Activated CD4-positive, alpha-beta T cell treated with anti-CD3 and anti-CD28 coated beads for 36 hours (primary cell): ENCODE data around the gene MACROD1. TPM values are rescaled to one million over a fixed set of nuclear protein-coding genes. Genes with fewer than 3 reads are reported as not detected.

Experiments
- ATAC-seq: fragments of 200-7000 bp; cut with Tn5 transposase; one replicate; pipeline ENCODE4 v1.10.0; 2021; ENCODE audit warnings: mild to moderate bottlenecking, moderate library complexity
- CTCF ChIA-PET: fragments of 350-600 bp; sonication (Branson Sonifier 250); formaldehyde crosslinking; loops from one replicate; lab custom pipeline; 2021; ENCODE audit warnings: antibody characterized with exemption; lab: Charles Lee
- POLR2A ChIA-PET: fragments of 350-600 bp; sonication (Branson Sonifier 250); formaldehyde crosslinking; loops from one replicate; lab custom pipeline; 2021; ENCODE audit warnings: antibody characterized with exemption, inconsistent platforms; lab: Charles Lee
- DNase-seq: peaks from one replicate; pipeline ENCODE4 v3.0.0-alpha.2; 2020
- H3K27ac Mint-ChIP-seq: one replicate; pipeline ENCODE4 v1.8.0; 2021; ENCODE audit warnings: mixed read lengths
- H3K27me3 Mint-ChIP-seq: one replicate; pipeline ENCODE4 v1.8.0; 2021; ENCODE audit warnings: mixed read lengths
- H3K36me3 Mint-ChIP-seq: one replicate; pipeline ENCODE4 v1.8.0; 2021; ENCODE audit warnings: low read depth, mixed read lengths
- H3K4me1 Mint-ChIP-seq: one replicate; pipeline ENCODE4 v1.8.0; 2021; ENCODE audit warnings: mixed read lengths
- H3K4me3 Mint-ChIP-seq: one replicate; pipeline ENCODE4 v1.8.0; 2021; ENCODE audit warnings: mild to moderate bottlenecking, moderate library complexity, mixed read lengths
- H3K9me3 Mint-ChIP-seq: one replicate; pipeline ENCODE4 v1.8.0; 2021; ENCODE audit warnings: low read depth, mixed read lengths
- intact Hi-C, 2 experiments: fragments of 100-400 bp; cut with DNase I in 1 of 2; cut with micrococcal nuclease in 1 of 2; formaldehyde crosslinking; loops; one replicate each; pipeline versions ENCODE4 v1.14.2 to v1.15.1; 2022 to 2024; cut with DNase I, micrococcal nuclease
- total RNA-seq, 2 experiments: library from RNA; stranded (reverse); gene quantifications; one replicate each; pipeline ENCODE4 v1.2.3, GENCODE V29; 2021

Gene MACROD1
- total RNA-seq, 2 experiments from 2014 or later = 26.4 to 28.6 TPM

- no peak for ATAC-seq
- peaks cover 16% of the 10 kb centered on the region for H3K27me3 Mint-ChIP-seq
- H3K36me3 Mint-ChIP-seq = peaks cover 4% of the 10 kb centered on the region
- CTCF ChIA-PET = no interaction called here
- DNase-seq = no peak
- H3K9me3 Mint-ChIP-seq = no peaks in the 10 kb centered on the region
- POLR2A ChIA-PET = interaction anchor here (0.7 kb wide), 1 partner anchor 383 kb away, joined by 8 read pairs; no protein-coding TSS in a partner anchor
- H3K4me1 Mint-ChIP-seq = peaks cover 3% of the 10 kb centered on the region
- H3K4me3 Mint-ChIP-seq = no peak overlapping the region
- intact Hi-C loops = no loop called here
- H3K27ac Mint-ChIP-seq = no peak overlapping the region
Observed at GRCh38 chr11:64065712-64066111, 100.2 kb downstream of the MACROD1 start.

GRCh38 chr11:64065141-64065465 is 100.8 kb downstream of the MACROD1 start:
- Mint-ChIP-seq H3K9me3 (no peaks in the 10 kb centered on the region), H3K4me1 (peaks cover 5% of the 10 kb centered on the region), H3K4me3 (no peak overlapping the region), H3K27me3 (peaks cover 16% of the 10 kb centered on the region), H3K27ac (no peak overlapping the region), H3K36me3 (peaks cover 4% of the 10 kb centered on the region)
- ATAC-seq = no peak
- no peak for DNase-seq
- POLR2A ChIA-PET = no interaction called here
- CTCF ChIA-PET = no interaction called here
- intact Hi-C loops = no loop called here

- DNase-seq = no peak
- peaks cover 5% of the 10 kb centered on the region for H3K4me1 Mint-ChIP-seq
- no peak overlapping the region for H3K4me3 Mint-ChIP-seq
- no peak overlapping the region for H3K27ac Mint-ChIP-seq
- peaks cover 4% of the 10 kb centered on the region for H3K36me3 Mint-ChIP-seq
- peaks cover 16% of the 10 kb centered on the region for H3K27me3 Mint-ChIP-seq
- intact Hi-C loops = no loop called here
- ChIA-PET POLR2A (no interaction called here), CTCF (no interaction called here)
- no peak for ATAC-seq
- no peaks in the 10 kb centered on the region for H3K9me3 Mint-ChIP-seq
Observed at GRCh38 chr11:64064374-64065140, 101.4 kb downstream of the MACROD1 start.

GRCh38 chr11:64063777-64064176 is 102.1 kb downstream of the MACROD1 start:
- CTCF ChIA-PET = no interaction called here
- peaks cover 5% of the 10 kb centered on the region for H3K4me1 Mint-ChIP-seq
- no peak overlapping the region for H3K4me3 Mint-ChIP-seq
- ATAC-seq (no peak), DNase-seq (no peak)
- intact Hi-C loops = no loop called here
- no peak overlapping the region for H3K27ac Mint-ChIP-seq
- peaks cover 4% of the 10 kb centered on the region for H3K36me3 Mint-ChIP-seq
- no peaks in the 10 kb centered on the region for H3K9me3 Mint-ChIP-seq
- POLR2A ChIA-PET = no interaction called here
- H3K27me3 Mint-ChIP-seq = peaks cover 16% of the 10 kb centered on the region

GRCh38 chr11:64062185-64063039 is 103.5 kb downstream of the MACROD1 start:
- CTCF ChIA-PET = no interaction called here

GRCh38 chr11:64060861-64061444 is 105.0 kb downstream of the MACROD1 start:
- Mint-ChIP-seq H3K9me3 (no peaks in the 10 kb centered on the region), H3K36me3 (peaks cover 4% of the 10 kb centered on the region), H3K4me1 (peaks cover 5% of the 10 kb centered on the region), H3K27ac (no peak overlapping the region), H3K4me3 (peak overlapping the region; percentile 54), H3K27me3 (peaks cover 16% of the 10 kb centered on the region)
- ChIA-PET POLR2A (no interaction called here), CTCF (interaction anchor here (0.9 kb wide), 1 partner anchor 59 kb away, joined by 3 read pairs; no protein-coding TSS in a partner anchor)
- intact Hi-C loops = loop anchor here in 1 of 2 experiments (2.0 kb wide), 1 partner anchor 60 kb away; no protein-coding TSS in a partner anchor
- DNase-seq (peak; percentile 69), ATAC-seq (peak; percentile 74)

More at GRCh38 chr11:64062185-64063039, 103.5 kb downstream of the MACROD1 start:
- Mint-ChIP-seq H3K4me1 (peaks cover 5% of the 10 kb centered on the region), H3K27me3 (peaks cover 16% of the 10 kb centered on the region), H3K9me3 (no peaks in the 10 kb centered on the region), H3K4me3 (no peak overlapping the region), H3K27ac (no peak overlapping the region), H3K36me3 (peaks cover 4% of the 10 kb centered on the region)
- intact Hi-C loops = no loop called here
- DNase-seq = no peak
- no peak for ATAC-seq
- POLR2A ChIA-PET = no interaction called here

- H3K9me3 Mint-ChIP-seq = no peaks in the 10 kb centered on the region
- POLR2A ChIA-PET = no interaction called here
- ATAC-seq (no peak), DNase-seq (no peak)
- peaks cover 16% of the 10 kb centered on the region for H3K27me3 Mint-ChIP-seq
- H3K4me1 Mint-ChIP-seq = peaks cover 5% of the 10 kb centered on the region
- CTCF ChIA-PET = interaction anchor here (0.9 kb wide), 1 partner anchor 59 kb away, joined by 3 read pairs; no protein-coding TSS in a partner anchor
- intact Hi-C loops = loop anchor here in 1 of 2 experiments (2.0 kb wide), 1 partner anchor 60 kb away; no protein-coding TSS in a partner anchor
- H3K27ac Mint-ChIP-seq = no peak overlapping the region
- no peak overlapping the region for H3K4me3 Mint-ChIP-seq
- H3K36me3 Mint-ChIP-seq = peaks cover 4% of the 10 kb centered on the region
Observed at GRCh38 chr11:64060263-64060860, 105.6 kb downstream of the MACROD1 start.

- intact Hi-C loops = loop anchor here in 1 of 2 experiments (2.0 kb wide), 1 partner anchor 59 kb away; no protein-coding TSS in a partner anchor
- Mint-ChIP-seq H3K9me3 (no peaks in the 10 kb centered on the region), H3K27ac (no peak overlapping the region), H3K4me1 (peaks cover 5% of the 10 kb centered on the region), H3K4me3 (no peak overlapping the region), H3K27me3 (peaks cover 16% of the 10 kb centered on the region), H3K36me3 (peaks cover 4% of the 10 kb centered on the region)
- POLR2A ChIA-PET = no interaction called here
- ATAC-seq (no peak), DNase-seq (no peak)
- CTCF ChIA-PET = no interaction called here
Observed at GRCh38 chr11:64059339-64060140, 106.4 kb downstream of the MACROD1 start.

GRCh38 chr11:64058494-64058893 is 107.4 kb downstream of the MACROD1 start:
- POLR2A ChIA-PET = no interaction called here
- Mint-ChIP-seq H3K27me3 (peaks cover 16% of the 10 kb centered on the region), H3K4me1 (peaks cover 5% of the 10 kb centered on the region), H3K36me3 (peaks cover 4% of the 10 kb centered on the region), H3K9me3 (no peaks in the 10 kb centered on the region), H3K27ac (no peak overlapping the region), H3K4me3 (no peak overlapping the region)
- intact Hi-C loops = no loop called here
- CTCF ChIA-PET = no interaction called here
- DNase-seq (no peak), ATAC-seq (no peak)

GRCh38 chr11:64057890-64058289 is 108.0 kb downstream of the MACROD1 start:
- DNase-seq (no peak), ATAC-seq (no peak)
- peaks cover under 1% of the 10 kb centered on the region for H3K36me3 Mint-ChIP-seq
- ChIA-PET CTCF (no interaction called here), POLR2A (no interaction called here)
- intact Hi-C loops = no loop called here
- no peaks in the 10 kb centered on the region for H3K9me3 Mint-ChIP-seq
- H3K4me1 Mint-ChIP-seq = peaks cover 5% of the 10 kb centered on the region
- H3K27me3 Mint-ChIP-seq = peaks cover 13% of the 10 kb centered on the region
- H3K27ac Mint-ChIP-seq = no peak overlapping the region
- no peak overlapping the region for H3K4me3 Mint-ChIP-seq
